ENCODE results near the gene ATP2B1. TPM values are rescaled to one million over a fixed set of nuclear protein-coding genes. Genes with fewer than 3 reads are reported as not detected.

Gene ATP2B1
- total and polyA plus RNA-seq, 2 donors (not counting 3 experiments of a cell fraction or from before 2014, with no cell fraction given) = 6.4 to 28.0 TPM

DNA sequence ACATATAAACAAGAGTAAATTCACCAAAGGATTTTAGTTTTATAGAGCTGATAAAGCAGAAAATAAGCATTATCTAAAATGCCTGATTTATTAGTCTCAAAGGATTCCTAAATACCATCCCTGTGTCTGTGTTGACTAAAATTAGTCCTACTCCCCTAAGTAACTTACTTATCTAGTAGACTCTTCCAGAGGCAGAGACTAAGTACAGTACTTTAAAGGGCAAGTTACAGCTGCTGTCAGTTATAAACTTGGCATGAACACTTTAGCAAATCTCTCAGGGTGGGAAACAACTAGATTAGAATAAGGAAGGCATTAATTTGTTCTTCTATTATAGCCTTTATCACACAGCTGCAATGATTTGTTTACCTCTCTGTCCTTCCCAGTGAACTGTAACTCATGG lies 46.0 kb downstream of the ATP2B1 start:
- no peak overlapping the region for H3K9ac ChIP-seq (replicated peaks; ENCODE audit: extremely low read depth, insufficient read depth, low read length)
- no TSS peak for BruUV-seq (replicated peaks)
- no peaks in the 10 kb centered on the region for H3K79me2 ChIP-seq (ENCODE audit: control insufficient read depth, insufficient read depth, low read length)
- H3K9me3 ChIP-seq (replicated peaks; ENCODE audit: control insufficient read depth, insufficient read depth, low read length) = no peaks in the 10 kb centered on the region
- POLR2A ChIA-PET = no interaction called here
- TF ChIP-seq GATA2 (IDR thresholded peaks at IDR 0.05; ENCODE audit: insufficient read depth, insufficient read length, low read depth, low read length) (no peak), POLR2AphosphoS5 (IDR thresholded peaks at IDR 0.05; ENCODE audit: insufficient read depth, low read depth, low read length) (no peak), EZH2 (IDR thresholded peaks at IDR 0.05; ENCODE audit: borderline replicate concordance, low read depth, low read length, severe bottlenecking) (no peak), MYC (IDR thresholded peaks at IDR 0.05; ENCODE audit: low read depth, low read length) (no peak), POLR2A (IDR thresholded peaks at IDR 0.05; ENCODE audit: low read depth, low read length) (no peak), FOS (IDR thresholded peaks at IDR 0.05; ENCODE audit: borderline replicate concordance, insufficient read depth, low read length) (no peak), JUN (IDR thresholded peaks at IDR 0.05; ENCODE audit: borderline replicate concordance, insufficient read depth, insufficient read length, low read depth) (no peak)
- TF ChIP-seq, protein P1, sequence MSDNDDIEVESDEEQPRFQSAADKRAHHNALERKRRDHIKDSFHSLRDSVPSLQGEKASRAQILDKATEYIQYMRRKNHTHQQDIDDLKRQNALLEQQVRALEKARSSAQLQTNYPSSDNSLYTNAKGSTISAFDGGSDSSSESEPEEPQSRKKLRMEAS (IDR thresholded peaks at IDR 0.05; ENCODE audit: insufficient read depth, insufficient read length) = no peak
- TF ChIP-seq, protein P2, sequence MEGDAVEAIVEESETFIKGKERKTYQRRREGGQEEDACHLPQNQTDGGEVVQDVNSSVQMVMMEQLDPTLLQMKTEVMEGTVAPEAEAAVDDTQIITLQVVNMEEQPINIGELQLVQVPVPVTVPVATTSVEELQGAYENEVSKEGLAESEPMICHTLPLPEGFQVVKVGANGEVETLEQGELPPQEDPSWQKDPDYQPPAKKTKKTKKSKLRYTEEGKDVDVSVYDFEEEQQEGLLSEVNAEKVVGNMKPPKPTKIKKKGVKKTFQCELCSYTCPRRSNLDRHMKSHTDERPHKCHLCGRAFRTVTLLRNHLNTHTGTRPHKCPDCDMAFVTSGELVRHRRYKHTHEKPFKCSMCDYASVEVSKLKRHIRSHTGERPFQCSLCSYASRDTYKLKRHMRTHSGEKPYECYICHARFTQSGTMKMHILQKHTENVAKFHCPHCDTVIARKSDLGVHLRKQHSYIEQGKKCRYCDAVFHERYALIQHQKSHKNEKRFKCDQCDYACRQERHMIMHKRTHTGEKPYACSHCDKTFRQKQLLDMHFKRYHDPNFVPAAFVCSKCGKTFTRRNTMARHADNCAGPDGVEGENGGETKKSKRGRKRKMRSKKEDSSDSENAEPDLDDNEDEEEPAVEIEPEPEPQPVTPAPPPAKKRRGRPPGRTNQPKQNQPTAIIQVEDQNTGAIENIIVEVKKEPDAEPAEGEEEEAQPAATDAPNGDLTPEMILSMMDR (IDR thresholded peaks at IDR 0.05; ENCODE audit: extremely low read depth in 1 of 2, insufficient read depth in 1 of 2, low read depth in 1 of 2, low read length in 2 of 2) = no peak
- no peak overlapping the region for H2AFZ ChIP-seq (ENCODE audit: low read depth, low read length)
- no peak overlapping the region for H3K4me2 ChIP-seq (ENCODE audit: insufficient read depth, low read length)
- CTCF ChIA-PET = interaction anchor here (0.9 kb wide), 1 partner anchor 440 kb away, joined by 3 read pairs; no protein-coding TSS in a partner anchor
- H3K36me3 ChIP-seq (ENCODE audit: control insufficient read depth in 2 of 2, extremely low read depth in 1 of 2, insufficient read depth in 2 of 2, low read length in 2 of 2) = no peaks in the 10 kb centered on the region
- DNase-seq (ENCODE audit: low read depth, low spot score) (no peak), FAIRE-seq (no peak)
- no peaks in the 10 kb centered on the region for H3K9me1 ChIP-seq (replicated peaks; ENCODE audit: control insufficient read depth, extremely low read depth, insufficient read depth, low read length)
- dilution Hi-C loops (cut with MboI; ENCODE audit: extremely low pct_ligation_motif_present, low sequenced_read_pairs) (no loop called here), intact Hi-C loops (cut with micrococcal nuclease) (no loop called here)
- no peaks in the 10 kb centered on the region for H3K27me3 ChIP-seq (ENCODE audit: control insufficient read depth in 2 of 2, insufficient read depth in 2 of 2, low read length in 2 of 2)
- H3K4me1 ChIP-seq (ENCODE audit: control insufficient read depth, extremely low read depth, insufficient read depth, low read length) = no peaks in the 10 kb centered on the region
- H3K4me3 ChIP-seq (replicated peaks in 1 of 3; ENCODE audit: insufficient read depth in 1 of 3, low read depth in 1 of 3, low read length in 3 of 3) = no peak overlapping the region
- H3K27ac ChIP-seq (ENCODE audit: insufficient read depth, low read depth, low read length) = no peak overlapping the region
- peaks cover 2% of the 10 kb centered on the region for H4K20me1 ChIP-seq (replicated peaks; ENCODE audit: control insufficient read depth, extremely low read depth, insufficient read depth, low read length)

Data from endothelial cell of umbilical vein (primary cell).